BE2C (cell line): Measurements from ENCODE around the gene SKI.

Source experiments
- DNase-seq: peaks from one replicate; pipeline ENCODE4 v3.0.0-alpha.2; 2020
- H3K27me3 ChIP-seq: fragments of 250-450 bp; sonication (Bioruptor Pico); 2 replicates; pipeline ENCODE4 v1.5.1; 2020; ENCODE audit warnings: mild to moderate bottlenecking
- H3K36me3 ChIP-seq: fragments of 250-450 bp; sonication (Bioruptor Pico); 2 replicates; pipeline ENCODE4 v1.5.1; 2020; ENCODE audit warnings: mild to moderate bottlenecking
- H3K4me1 ChIP-seq: fragments of 250-450 bp; sonication (Bioruptor Pico); 2 replicates; pipeline ENCODE4 v1.5.1; 2020
- H3K4me3 ChIP-seq: 2 replicates; pipeline ENCODE4 v1.5.1; 2011; ENCODE audit warnings: low read depth, low read length
- H3K9me3 ChIP-seq: fragments of 250-450 bp; sonication (Bioruptor Pico); 2 replicates; pipeline ENCODE4 v1.5.1; 2020
- CTCF ChIP-seq: IDR thresholded peaks from 2 replicates; pipeline ENCODE4 v1.5.1; 2012; ENCODE audit warnings: mild to moderate bottlenecking, low read depth, low read length

SKI gene

GRCh38 chr1:2233997-2234761 is 6.1 kb downstream of the SKI start:
- H3K4me1 ChIP-seq, result no peaks in the 10 kb centered on the region; the same call in 1 of the 2 replicates

GRCh38 chr1:2234762-2235113 is 6.6 kb downstream of the SKI start:
- DNase-seq, result no peak
- H3K4me3 ChIP-seq, result no peak overlapping the region

More at GRCh38 chr1:2233997-2234761, 6.1 kb downstream of the SKI start:
- H3K9me3 ChIP-seq, result no peaks in the 10 kb centered on the region
- DNase-seq, result no peak
- H3K4me3 ChIP-seq, result no peak overlapping the region
- no peaks in the 10 kb centered on the region for H3K27me3 ChIP-seq
- no peak for TF ChIP-seq CTCF
- no peaks in the 10 kb centered on the region for H3K36me3 ChIP-seq

GRCh38 chr1:2235300-2235998 is 7.3 kb downstream of the SKI start:
- H3K4me3 ChIP-seq, result no peak overlapping the region
- peaks cover under 1% of the 10 kb centered on the region; the same call in 1 of the 2 replicates for H3K36me3 ChIP-seq
- TF ChIP-seq CTCF, result no peak
- H3K4me1 ChIP-seq, result peaks cover 9% of the 10 kb centered on the region
- no peaks in the 10 kb centered on the region for H3K27me3 ChIP-seq
- no peaks in the 10 kb centered on the region for H3K9me3 ChIP-seq
- DNase-seq, result no peak

More at GRCh38 chr1:2234762-2235113, 6.6 kb downstream of the SKI start:
- TF ChIP-seq CTCF, result no peak
- H3K9me3 ChIP-seq, result no peaks in the 10 kb centered on the region
- no peaks in the 10 kb centered on the region for H3K36me3 ChIP-seq
- H3K4me1 ChIP-seq, result peaks cover 2% of the 10 kb centered on the region
- H3K27me3 ChIP-seq, result no peaks in the 10 kb centered on the region

- H3K4me3 ChIP-seq, result no peak overlapping the region
- no peak for TF ChIP-seq CTCF
- H3K9me3 ChIP-seq, result no peaks in the 10 kb centered on the region
- no peaks in the 10 kb centered on the region for H3K27me3 ChIP-seq
- H3K36me3 ChIP-seq, result peaks cover 7% of the 10 kb centered on the region
- peaks cover 9% of the 10 kb centered on the region for H3K4me1 ChIP-seq
- no peak for DNase-seq
Measured at GRCh38 chr1:2236695-2237677, 8.9 kb downstream of the SKI start.

GRCh38 chr1:2237773-2238172 is 9.7 kb downstream of the SKI start:
- DNase-seq, result no peak
- H3K9me3 ChIP-seq, result no peaks in the 10 kb centered on the region
- H3K4me1 ChIP-seq, result peaks cover 9% of the 10 kb centered on the region
- peak; percentile 15; the same call in 1 of the 2 replicates for TF ChIP-seq CTCF
- peaks cover 7% of the 10 kb centered on the region for H3K36me3 ChIP-seq
- H3K4me3 ChIP-seq, result no peak overlapping the region
- H3K27me3 ChIP-seq, result no peaks in the 10 kb centered on the region
